Tibial artery (tissue), 4 donors: Measurements from ENCODE around the gene TGM4.
"Not testable (repeated sequence)": the region's sequence is repeated elsewhere in the genome, so short reads cannot be mapped to it uniquely, and the experiment has no call there.

ENCODE experiments used
- DNase-seq, 2 donors: peaks; one replicate each; pipeline ENCODE4 v3.0.0-alpha.2; 2019
- H3K27ac ChIP-seq, 2 donors: fragments of 200-600 bp; sonication (generic) in 1 of 2; 1 replicate in 1 of 2; 2 replicates in 1 of 2; pipeline ENCODE4 v1.5.1; 2018 to 2019; ENCODE audit warnings: mild to moderate bottlenecking in 1 of 2
- H3K27me3 ChIP-seq, 2 donors: fragments of 200-600 bp; sonication (generic) in 1 of 2; one replicate each; pipeline versions ENCODE4 v1.5.1 to v1.6.0; 2016 to 2019
- H3K36me3 ChIP-seq, 3 donors: fragments of 200-600 bp; sonication (generic) in 2 of 3; one replicate each; pipeline ENCODE4 v1.5.1; 2016 to 2019; ENCODE audit warnings: mild to moderate bottlenecking in 2 of 3
- H3K4me1 ChIP-seq, 4 donors: fragments of 200-600 bp; sonication (generic) in 2 of 4; 1 replicate in 3 of 4; 2 replicates in 1 of 4; pipeline ENCODE4 v1.5.1; 2016 to 2019
- H3K4me3 ChIP-seq, 2 donors: fragments of 200-600 bp; sonication (generic) in 1 of 2; 1 replicate in 1 of 2; 2 replicates in 1 of 2; pipeline ENCODE4 v1.5.1; 2018 to 2019; ENCODE audit warnings: mild to moderate bottlenecking in 2 of 2
- H3K9me3 ChIP-seq, 3 donors: fragments of 200-600 bp; sonication (generic) in 1 of 3; one replicate each; pipeline ENCODE4 v1.5.1; 2016 to 2019
- CTCF ChIP-seq, 2 experiments: fragments of 200-600 bp in 1 of 2; fragments of 450-650 bp in 1 of 2; IDR thresholded peaks; one replicate each; pipeline ENCODE4 v1.5.1; 2017 to 2019; ENCODE audit warnings: antibody characterized with exemption in 2 of 2, mild to moderate bottlenecking in 1 of 2, moderate library complexity in 1 of 2
- intact Hi-C: fragments of 100-400 bp; cut with DNase I; formaldehyde crosslinking; loops from one replicate; pipeline ENCODE4 v1.15.0; 2023; ENCODE audit warnings: low total_unique reads

The TGM4 gene

GRCh38 chr3:44939581-44940036 is 65.2 kb downstream of the TGM4 start:
- Histone ChIP-seq H3K4me3 (no peak overlapping the region), H3K27ac (no peak overlapping the region), H3K36me3 (peaks cover 17 to 77% (median 65%) of the 10 kb centered on the region in 3 donors), H3K9me3 (no peaks in the 10 kb centered on the region), H3K27me3 (no peaks in the 10 kb centered on the region), H3K4me1 (no peaks in the 10 kb centered on the region)
- intact Hi-C loops = no loop called here
- TF ChIP-seq CTCF (IDR thresholded peaks at IDR 0.05) = no peak
- no peak for DNase-seq

DNA sequence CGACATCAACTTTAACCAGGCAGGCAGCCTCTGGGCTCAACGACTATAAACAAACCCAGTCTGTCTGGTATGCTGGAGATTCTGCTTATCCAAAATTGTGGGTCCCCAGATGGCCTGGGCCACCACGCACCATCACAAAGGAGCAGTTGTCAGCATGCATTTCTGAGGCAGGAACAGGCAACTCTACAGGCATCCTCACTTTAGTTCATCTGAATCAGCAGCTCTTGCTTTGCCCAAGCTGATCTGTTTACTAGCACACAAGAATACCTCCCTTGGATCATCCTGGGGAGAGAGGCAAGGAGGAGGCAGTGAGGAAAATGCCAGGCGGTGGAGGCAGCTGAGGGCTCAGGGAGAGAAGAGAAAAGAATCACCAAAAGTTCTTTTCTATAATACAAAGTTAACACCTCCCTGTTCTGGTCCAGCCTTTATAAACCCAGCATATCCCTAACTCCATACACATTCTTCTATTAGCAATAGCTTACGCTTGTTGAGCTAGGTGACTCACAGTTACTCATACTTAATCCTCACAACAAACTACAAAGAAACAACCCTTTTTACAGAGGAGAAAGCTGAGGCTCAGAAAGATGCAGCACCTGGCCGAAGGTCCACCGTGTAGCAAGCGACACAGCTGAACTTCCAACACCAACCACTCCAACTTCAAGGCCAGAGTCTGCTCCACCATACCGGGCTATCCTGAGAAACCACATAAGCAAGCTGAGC is 68.0 kb downstream of the TGM4 start:
- H3K27ac ChIP-seq = no peak overlapping the region
- H3K27me3 ChIP-seq = no peaks in the 10 kb centered on the region
- H3K36me3 ChIP-seq = peaks cover 12 to 84% (median 60%) of the 10 kb centered on the region in 3 donors
- TF ChIP-seq CTCF (IDR thresholded peaks at IDR 0.05) = no peak
- no peaks in the 10 kb centered on the region for H3K9me3 ChIP-seq
- intact Hi-C loops = no loop called here
- H3K4me1 ChIP-seq = no peaks in the 10 kb centered on the region
- H3K4me3 ChIP-seq = no peak overlapping the region
- no peak for DNase-seq

- H3K4me1 ChIP-seq = peaks cover 0 to 5% (median 0%) of the 10 kb centered on the region in 4 donors
- no peak for TF ChIP-seq CTCF (IDR thresholded peaks at IDR 0.05)
- intact Hi-C loops = no loop called here
- no peaks in the 10 kb centered on the region for H3K27me3 ChIP-seq
- H3K27ac ChIP-seq = no peak overlapping the region
- H3K36me3 ChIP-seq = peaks cover 4 to 34% (median 18%) of the 10 kb centered on the region in 3 donors
- DNase-seq = no peak
- H3K9me3 ChIP-seq = no peaks in the 10 kb centered on the region
- no peak overlapping the region for H3K4me3 ChIP-seq
Observed at GRCh38 chr3:44948239-44948638, 73.8 kb downstream of the TGM4 start.

DNA sequence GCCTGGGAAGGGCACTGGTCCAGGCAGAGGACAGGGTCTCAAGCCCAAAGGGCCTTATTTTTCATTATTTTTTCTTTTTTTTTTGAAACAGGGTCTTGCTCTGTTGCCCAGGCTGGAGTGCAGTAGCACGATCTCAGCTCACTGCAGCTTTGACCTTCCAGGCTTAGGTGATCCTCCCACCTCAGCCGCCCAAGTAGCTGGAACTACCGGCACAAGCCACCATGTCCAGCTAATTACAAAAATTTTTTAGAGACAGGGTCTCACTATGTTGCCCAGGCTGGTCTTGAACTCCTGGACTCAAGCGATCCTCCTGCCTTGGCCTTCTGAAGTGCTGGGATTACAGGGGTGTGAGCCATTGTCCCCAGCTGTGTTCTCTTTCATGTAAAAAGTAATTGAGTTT is 75.4 kb downstream of the TGM4 start:
- H3K4me3 ChIP-seq, intact Hi-C loops, H3K27me3 ChIP-seq, H3K27ac ChIP-seq, H3K9me3 ChIP-seq, H3K4me1 ChIP-seq, DNase-seq: not testable (repeated sequence)
- peaks cover 0 to 28% (median 3%) of the 10 kb centered on the region in 3 donors for H3K36me3 ChIP-seq

DNA sequence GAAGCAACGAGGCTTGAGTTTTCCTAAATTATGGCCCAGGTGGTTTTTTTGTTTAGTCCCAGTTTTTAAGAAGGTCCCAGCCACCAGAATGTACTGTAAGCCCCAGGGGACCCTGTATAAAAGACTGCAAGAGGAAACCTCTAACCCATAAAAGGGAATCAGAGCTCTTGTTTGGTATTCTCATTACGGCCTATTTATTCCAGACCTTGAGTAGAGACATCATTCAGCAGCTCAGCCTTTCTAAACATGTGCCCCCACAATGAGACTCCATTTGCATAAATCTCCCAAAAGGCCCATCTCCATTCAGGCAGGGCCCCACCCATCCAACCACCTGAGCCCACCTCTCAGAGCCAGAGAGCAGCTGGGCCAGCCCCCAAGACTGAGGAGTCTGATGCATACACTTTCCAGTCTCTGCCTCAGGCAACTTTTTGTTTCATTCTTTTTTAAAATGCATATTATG is 75.9 kb downstream of the TGM4 start:
- peaks cover 0 to 23% (median 0%) of the 10 kb centered on the region in 3 donors for H3K36me3 ChIP-seq
- peaks cover 0 to 5% (median 0%) of the 10 kb centered on the region in 4 donors for H3K4me1 ChIP-seq
- no peaks in the 10 kb centered on the region for H3K9me3 ChIP-seq
- intact Hi-C loops = no loop called here
- no peak for TF ChIP-seq CTCF (IDR thresholded peaks at IDR 0.05)
- no peak overlapping the region for H3K4me3 ChIP-seq
- no peak overlapping the region for H3K27ac ChIP-seq
- no peaks in the 10 kb centered on the region for H3K27me3 ChIP-seq
- DNase-seq = no peak

GRCh38 chr3:44952689-44953088 is 78.3 kb downstream of the TGM4 start:
- no peak for TF ChIP-seq CTCF (IDR thresholded peaks at IDR 0.05)
- intact Hi-C loops = no loop called here
- H3K4me3 ChIP-seq = no peak overlapping the region
- H3K4me1 ChIP-seq = peaks cover 0 to 5% (median 0%) of the 10 kb centered on the region in 4 donors
- no peaks in the 10 kb centered on the region for H3K27me3 ChIP-seq
- no peak overlapping the region for H3K27ac ChIP-seq
- H3K36me3 ChIP-seq = peaks cover 0 to 29% (median 6%) of the 10 kb centered on the region in 3 donors
- DNase-seq = no peak
- no peaks in the 10 kb centered on the region for H3K9me3 ChIP-seq
